ENCODE results near the gene EIF4E2. TPM values are rescaled to one million over a fixed set of nuclear protein-coding genes. Genes with fewer than 3 reads are reported as not detected.

The EIF4E2 gene
- total RNA-seq, 1 donor from 2014 or later: 127 TPM

GRCh38 chr2:232600053-232600773, 49.7 kb downstream of the EIF4E2 start:
- peak; percentile 72 for DNase-seq

- DNase-seq: no peak
Measured at GRCh38 chr2:232603283-232603682, 52.8 kb downstream of the EIF4E2 start.

- DNase-seq: no peak
Measured at GRCh38 chr2:232604535-232604934, 54.0 kb downstream of the EIF4E2 start.

- no peak for DNase-seq
Measured at GRCh38 chr2:232607011-232607410, 56.5 kb downstream of the EIF4E2 start.

GRCh38 chr2:232609607-232610006, 59.1 kb downstream of the EIF4E2 start:
- DNase-seq: no peak

GRCh38 chr2:232610081-232610480, 59.6 kb downstream of the EIF4E2 start:
- DNase-seq: no peak

- DNase-seq: no peak
Measured at GRCh38 chr2:232611061-232611460, 60.6 kb downstream of the EIF4E2 start.

- DNase-seq: peak; percentile 52
Measured at GRCh38 chr2:232611559-232612218, 61.2 kb downstream of the EIF4E2 start.

GRCh38 chr2:232613538-232614134, 63.1 kb downstream of the EIF4E2 start:
- DNase-seq: no peak

GRCh38 chr2:232615339-232615738, 64.8 kb downstream of the EIF4E2 start:
- DNase-seq: no peak

Other genes with a start within 250 kb of the EIF4E2 start
- gene ALPP, start 171.9 kb upstream of the EIF4E2 start, total RNA-seq: not detected
- not detected for gene ALPG, start 143.8 kb upstream of the EIF4E2 start, total RNA-seq
- gene ALPI, start 94.5 kb upstream of the EIF4E2 start, total RNA-seq: not detected
- 0.31 TPM for gene ECEL1, start 62.9 kb upstream of the EIF4E2 start, total RNA-seq
- 0.82 TPM for gene PRSS56, start 30.3 kb upstream of the EIF4E2 start, total RNA-seq
- gene CHRND, start 24.5 kb upstream of the EIF4E2 start, total RNA-seq: 34.2 TPM
- 19.5 TPM for gene CHRNG, start 11.0 kb upstream of the EIF4E2 start, total RNA-seq
- 4.6 TPM for gene TIGD1, start 132 bp upstream of the EIF4E2 start, total RNA-seq
- gene EFHD1, start 82.9 kb downstream of the EIF4E2 start, total RNA-seq: 4.9 TPM
- gene GIGYF2, start 146.6 kb downstream of the EIF4E2 start, total RNA-seq: 102 TPM
- gene KCNJ13, start 225.9 kb downstream of the EIF4E2 start, total RNA-seq: not detected

Data from tongue (tissue), 2 donors.